HL-60 (cell line): ENCODE results near the gene PDXP.

Experiments used
- CTCF ChIP-seq: IDR thresholded peaks from one replicate; pipeline ENCODE4 v1.5.1; 2011; ENCODE audit warnings: low read length, control low read depth, inconsistent platforms; ENCODE audit not compliant: insufficient read depth
- GABPA ChIP-seq: IDR thresholded peaks from 2 replicates; pipeline ENCODE4 v1.6.1; 2012; ENCODE audit warnings: low read depth

DNA sequence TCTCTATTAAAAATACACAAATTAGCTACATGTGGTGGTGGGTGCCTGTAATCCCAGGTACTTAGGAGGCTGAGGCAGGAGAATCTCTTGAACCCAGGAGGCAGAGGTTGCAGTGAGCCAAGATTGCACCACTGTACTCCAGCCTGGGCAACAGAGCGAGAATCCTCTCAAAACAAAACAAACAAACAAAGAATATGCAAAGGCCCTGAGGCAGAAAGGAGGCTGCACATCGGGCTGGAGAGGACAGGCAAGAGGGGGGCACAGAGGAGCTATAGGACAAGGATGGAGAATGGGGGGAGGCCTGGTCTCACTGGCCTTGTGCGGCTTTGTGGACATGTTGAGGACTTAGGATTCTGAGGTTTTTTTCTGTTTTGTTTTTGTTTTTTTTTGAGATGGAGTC, 46.7 kb downstream of the PDXP start:
- TF ChIP-seq CTCF (no peak), GABPA (no peak)
